ENCODE results near the gene ESYT1. TPM values are rescaled to one million over a fixed set of nuclear protein-coding genes. Genes with fewer than 3 reads are reported as not detected.
A peak's percentile ranks its signal among the peaks of the same experiment; 100 is the strongest.

ESYT1 gene
- total and polyA plus RNA-seq, 2 experiments from 2014 or later: 108 to 216 TPM

GRCh38 chr12:56102683-56103065 lies 25.4 kb upstream of the ESYT1 start:
- Histone ChIP-seq H3K79me2 (ENCODE audit: insufficient read depth) (peaks cover 33% of the 10 kb centered on the region), H3K27me3 (replicated peaks; ENCODE audit: insufficient read depth) (peaks cover under 1% of the 10 kb centered on the region; the same call in 1 of the 2 replicates), H3K4me2 (ENCODE audit: unreplicated experiment) (no peak overlapping the region), H3K4me3 (no peak overlapping the region), H3K4me1 (ENCODE audit: insufficient read depth) (peaks cover 21% of the 10 kb centered on the region), H4K20me1 (ENCODE audit: insufficient read depth) (no peaks in the 10 kb centered on the region), H3K36me3 (ENCODE audit: low read depth) (peaks cover 10% of the 10 kb centered on the region; the same call in 1 of the 2 replicates), H3K9me2 (ENCODE audit: insufficient read depth) (no peaks in the 10 kb centered on the region), H3K9ac (no peak overlapping the region), H3K9me3 (ENCODE audit: low read depth) (no peaks in the 10 kb centered on the region), H3F3A (ENCODE audit: insufficient read depth) (no peaks in the 10 kb centered on the region), H3K27ac (no peak overlapping the region), H2AFZ (no peak overlapping the region)
- 94 to 100% methylated on average over 1 of the region's 1 CpG for WGBS, 2 experiments (ENCODE audit: low coverage in 1 of 2, low lambda C conversion rate in 2 of 2, missing lambda C conversion rate in 2 of 2)
- in situ Hi-C loops (cut with MboI): no loop called here
- TF ChIP-seq EZH2phosphoT487 (IDR thresholded peaks at IDR 0.05; ENCODE audit: insufficient read depth, low read depth): no peak
- no peak for TF ChIP-seq EZH2 (IDR thresholded peaks at IDR 0.05; ENCODE audit: insufficient read depth, poor library complexity, severe bottlenecking)
- no peak for DNase-seq

GRCh38 chr12:56103066-56103711 lies 24.9 kb upstream of the ESYT1 start:
- Histone ChIP-seq H3K9me3 (ENCODE audit: low read depth) (no peaks in the 10 kb centered on the region), H3K27me3 (replicated peaks; ENCODE audit: insufficient read depth) (no peaks in the 10 kb centered on the region), H3K4me1 (ENCODE audit: insufficient read depth) (peaks cover 21% of the 10 kb centered on the region), H3K4me2 (ENCODE audit: unreplicated experiment) (peak overlapping the region; percentile 94), H3K9ac (peak overlapping the region; percentile 90), H3K4me3 (peak overlapping the region; percentile 90), H2AFZ (peak overlapping the region; percentile 94), H3K36me3 (ENCODE audit: low read depth) (peaks cover 16% of the 10 kb centered on the region; the same call in 1 of the 2 replicates), H3F3A (ENCODE audit: insufficient read depth) (peaks cover 2% of the 10 kb centered on the region; the same call in 1 of the 2 replicates), H3K9me2 (ENCODE audit: insufficient read depth) (no peaks in the 10 kb centered on the region), H3K27ac (no peak overlapping the region), H4K20me1 (ENCODE audit: insufficient read depth) (no peaks in the 10 kb centered on the region), H3K79me2 (ENCODE audit: insufficient read depth) (peaks cover 38% of the 10 kb centered on the region)
- in situ Hi-C loops (cut with MboI): no loop called here
- DNase-seq: no peak
- 51 to 57% methylated on average over 6 of the region's 6 CpGs for WGBS, 2 experiments (ENCODE audit: low coverage in 1 of 2, low lambda C conversion rate in 2 of 2, missing lambda C conversion rate in 2 of 2)
- TF ChIP-seq EZH2 (IDR thresholded peaks at IDR 0.05; ENCODE audit: insufficient read depth, poor library complexity, severe bottlenecking) (no peak), EZH2phosphoT487 (IDR thresholded peaks at IDR 0.05; ENCODE audit: insufficient read depth, low read depth) (no peak)

- peak overlapping the region; percentile 94 for H3K4me2 ChIP-seq (ENCODE audit: unreplicated experiment)
- TF ChIP-seq EZH2phosphoT487 (IDR thresholded peaks at IDR 0.05; ENCODE audit: insufficient read depth, low read depth) (no peak), EZH2 (IDR thresholded peaks at IDR 0.05; ENCODE audit: insufficient read depth, poor library complexity, severe bottlenecking) (no peak)
- in situ Hi-C loops (cut with MboI): no loop called here
- H3K9me2 ChIP-seq (ENCODE audit: insufficient read depth): no peaks in the 10 kb centered on the region
- H3K9me3 ChIP-seq (ENCODE audit: low read depth): no peaks in the 10 kb centered on the region
- H3K9ac ChIP-seq: peak overlapping the region; percentile 90
- H3K4me3 ChIP-seq: peak overlapping the region; percentile 90
- H3K79me2 ChIP-seq (ENCODE audit: insufficient read depth): peaks cover 44% of the 10 kb centered on the region
- peaks cover 8% of the 10 kb centered on the region; the same call in 1 of the 2 replicates for H3F3A ChIP-seq (ENCODE audit: insufficient read depth)
- no peaks in the 10 kb centered on the region for H3K27me3 ChIP-seq (replicated peaks; ENCODE audit: insufficient read depth)
- no peak for DNase-seq
- no peak overlapping the region for H3K27ac ChIP-seq
- no peaks in the 10 kb centered on the region for H4K20me1 ChIP-seq (ENCODE audit: insufficient read depth)
- H3K36me3 ChIP-seq (ENCODE audit: low read depth): peaks cover 21% of the 10 kb centered on the region
- peaks cover 21% of the 10 kb centered on the region for H3K4me1 ChIP-seq (ENCODE audit: insufficient read depth)
- WGBS, 2 experiments (ENCODE audit: low coverage in 1 of 2, low lambda C conversion rate in 2 of 2, missing lambda C conversion rate in 2 of 2): 1% methylated on average over 8 of the region's 8 CpGs
- peak overlapping the region; percentile 94 for H2AFZ ChIP-seq
Measured at GRCh38 chr12:56103823-56104108, 24.3 kb upstream of the ESYT1 start.

- H3K4me3 ChIP-seq: peak within 1 kb of the TSS; percentile 90
- H4K20me1 ChIP-seq (ENCODE audit: insufficient read depth): no peaks in the 10 kb centered on the region
- no peaks in the 10 kb centered on the region for H3K9me3 ChIP-seq (ENCODE audit: low read depth)
- peaks cover 21% of the 10 kb centered on the region for H3K4me1 ChIP-seq (ENCODE audit: insufficient read depth)
- peak within 1 kb of the TSS; percentile 94 for H2AFZ ChIP-seq
- H3K9ac ChIP-seq: peak within 1 kb of the TSS; percentile 90
- H3K27ac ChIP-seq: peak within 1 kb of the TSS; percentile 61
- peaks cover 25% of the 10 kb centered on the region for H3K36me3 ChIP-seq (ENCODE audit: low read depth)
- 1% methylated on average over 47 to 60 of the region's 60 CpGs for WGBS, 2 experiments (ENCODE audit: low coverage in 1 of 2, low lambda C conversion rate in 2 of 2, missing lambda C conversion rate in 2 of 2)
- H3K79me2 ChIP-seq (ENCODE audit: insufficient read depth): peaks cover 45% of the 10 kb centered on the region
- H3K9me2 ChIP-seq (ENCODE audit: insufficient read depth): no peaks in the 10 kb centered on the region
- TF ChIP-seq EZH2phosphoT487 (IDR thresholded peaks at IDR 0.05; ENCODE audit: insufficient read depth, low read depth): no peak
- no peak for TF ChIP-seq EZH2 (IDR thresholded peaks at IDR 0.05; ENCODE audit: insufficient read depth, poor library complexity, severe bottlenecking)
- in situ Hi-C loops (cut with MboI): no loop called here
- DNase-seq: peak; percentile 100
- no peaks in the 10 kb centered on the region for H3K27me3 ChIP-seq (replicated peaks; ENCODE audit: insufficient read depth)
- H3F3A ChIP-seq (ENCODE audit: insufficient read depth): peaks cover 10% of the 10 kb centered on the region; the same call in 1 of the 2 replicates
- peak within 1 kb of the TSS; percentile 99 for H3K4me2 ChIP-seq (ENCODE audit: unreplicated experiment)
Measured at GRCh38 chr12:56104109-56104814, 23.8 kb upstream of the ESYT1 start, which contains the start of gene PA2G4. TSS of gene PA2G4 (plus strand) at chr12:56104559. CDS start at chr12:56104738, 179 bp downstream.
